SK-N-SH treated with all-trans-retinoic acid at 6 μM for 48 hours (cell line): ENCODE results near the gene CAPRIN2.

Experiments used
- CREB5 ChIP-seq: fragments of 250-450 bp; sonication (Bioruptor Pico); IDR thresholded peaks from 2 replicates; pipeline ENCODE4 v1.5.1; 2020; ENCODE audit warnings: low read depth, mild to moderate bottlenecking, moderate library complexity
- ISL1 ChIP-seq: fragments of 250-450 bp; sonication (Bioruptor Pico); IDR thresholded peaks from 2 replicates; pipeline ENCODE4 v2.1.2; 2022; ENCODE audit warnings: mild to moderate bottlenecking, moderate library complexity
- OSR1 ChIP-seq: fragments of 250-450 bp; sonication (Bioruptor Pico); IDR thresholded peaks from 2 replicates; pipeline ENCODE4 v1.8.0; 2022; ENCODE audit warnings: moderate library complexity, mild to moderate bottlenecking, inconsistent platforms
- PATZ1 ChIP-seq: fragments of 250-450 bp; sonication (Bioruptor Pico); IDR thresholded peaks from 2 replicates; pipeline ENCODE4 v1.8.0; 2020; ENCODE audit warnings: mild to moderate bottlenecking, moderate library complexity, borderline replicate concordance
- SNAI2 ChIP-seq: fragments of 250-450 bp; sonication (Bioruptor Pico); IDR thresholded peaks from 2 replicates; pipeline ENCODE4 v1.5.0; 2020; ENCODE audit warnings: mild to moderate bottlenecking, moderate library complexity
- TCF4 ChIP-seq: fragments of 250-450 bp; sonication (Bioruptor Pico); IDR thresholded peaks from 2 replicates; pipeline ENCODE4 v1.8.0; 2021; ENCODE audit warnings: mild to moderate bottlenecking, moderate library complexity, borderline replicate concordance
- TSHZ2 ChIP-seq: fragments of 250-450 bp; sonication (Bioruptor Pico); IDR thresholded peaks from 2 replicates; pipeline ENCODE4 v1.5.0; 2020; ENCODE audit warnings: mild to moderate bottlenecking, moderate library complexity
- ZFP3 ChIP-seq: fragments of 250-450 bp; sonication (Bioruptor Pico); IDR thresholded peaks from 2 replicates; pipeline ENCODE4 v1.5.0; 2020; ENCODE audit warnings: mild to moderate bottlenecking, moderate library complexity
- ZFP30 ChIP-seq: fragments of 450-650 bp; formaldehyde crosslinking; IDR thresholded peaks from 2 replicates; pipeline ENCODE4 v1.5.0; 2022; ENCODE audit warnings: mild to moderate bottlenecking, moderate library complexity

GRCh38 chr12:30740274-30740673 is 14.5 kb downstream of the CAPRIN2 start:
- TF ChIP-seq SNAI2 (CRISPR knock-in tag), result no peak
- TF ChIP-seq TCF4, result no peak
- no peak for TF ChIP-seq TSHZ2 (CRISPR knock-in tag)
- no peak for TF ChIP-seq ISL1 (CRISPR knock-in tag)
- TF ChIP-seq ZFP30 (CRISPR knock-in tag), result no peak
- TF ChIP-seq ZFP3, result no peak
- no peak for TF ChIP-seq PATZ1 (CRISPR knock-in tag)
- no peak for TF ChIP-seq OSR1 (CRISPR knock-in tag)
- TF ChIP-seq CREB5 (CRISPR knock-in tag), result no peak
